Left lobe of liver (tissue), 2 donors: ENCODE results near the gene C9orf152. TPM values are rescaled to one million over a fixed set of nuclear protein-coding genes. Genes with fewer than 3 reads are reported as not detected.
A peak's percentile ranks its signal among the peaks of the same experiment; 100 is the strongest.

Source experiments
- ATAC-seq: fragments of 200-7000 bp; cut with Tn5 transposase; one replicate; pipeline ENCODE4 v1.9.1; 2020; ENCODE audit warnings: mild to moderate bottlenecking, moderate library complexity
- DNase-seq: peaks from one replicate; pipeline ENCODE4 v3.0.0-alpha.2; 2020; ENCODE audit warnings: low spot score
- total RNA-seq: library from RNA; stranded (reverse); gene quantifications from one replicate; pipeline ENCODE4 v1.2.1, GENCODE V29; 2021
- donor health status: DM: no; HTN: no; CAD: no; lungs with moderate emphysema.
- donor health status: DM: no; HTN: yes; CAD: no.

C9orf152 gene
- total RNA-seq, 1 donor from 2014 or later, result 3.0 TPM

DNA sequence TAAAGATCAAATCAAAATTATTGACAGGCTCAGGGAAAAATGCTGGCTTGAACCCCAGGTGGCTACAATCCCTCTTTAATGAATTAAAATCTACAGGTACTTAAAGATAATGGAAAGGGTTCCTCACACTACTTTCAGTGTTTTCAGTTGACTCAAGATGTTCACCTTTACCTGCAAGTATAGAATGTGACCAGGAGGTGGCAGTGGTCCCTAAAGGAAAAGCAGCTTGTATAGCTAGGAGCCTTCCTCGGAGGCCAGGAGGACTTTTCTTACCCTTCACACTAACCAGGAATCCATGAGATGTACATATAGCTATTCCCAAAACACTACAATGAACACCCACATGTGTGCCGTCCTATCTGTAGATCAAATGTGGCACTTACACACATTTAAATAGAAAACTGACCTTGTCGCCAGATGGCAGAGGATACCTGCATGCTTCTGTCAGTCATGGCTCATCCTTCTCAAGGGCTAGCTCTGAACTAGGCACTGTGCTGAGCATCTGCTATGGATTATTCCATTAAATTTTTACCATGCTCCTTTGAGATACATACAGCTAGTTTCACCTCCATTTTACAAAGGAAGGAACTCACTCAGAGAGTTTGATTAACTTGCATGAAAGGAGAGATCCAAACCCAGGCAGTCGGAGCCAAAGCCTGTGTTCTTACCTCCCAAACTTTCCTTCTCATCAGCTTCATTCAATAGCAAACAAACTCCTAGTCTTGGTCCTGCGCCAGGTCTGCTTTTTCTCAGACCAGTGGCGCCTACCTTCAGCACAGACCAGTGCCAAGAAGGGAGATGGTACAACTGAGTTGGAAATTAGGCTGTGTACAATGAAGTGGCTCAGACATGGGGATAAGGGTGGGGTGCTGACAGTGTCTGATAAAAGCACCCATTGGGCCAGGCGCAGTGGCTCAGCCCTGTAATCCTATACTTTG lies 24.5 kb downstream of the C9orf152 start:
- DNase-seq, result peak; percentile 68
- peak; percentile 95 for ATAC-seq

- DNase-seq, result no peak
- no peak for ATAC-seq
Measured at GRCh38 chr9:110180511-110181434, 27.2 kb downstream of the C9orf152 start.

DNA sequence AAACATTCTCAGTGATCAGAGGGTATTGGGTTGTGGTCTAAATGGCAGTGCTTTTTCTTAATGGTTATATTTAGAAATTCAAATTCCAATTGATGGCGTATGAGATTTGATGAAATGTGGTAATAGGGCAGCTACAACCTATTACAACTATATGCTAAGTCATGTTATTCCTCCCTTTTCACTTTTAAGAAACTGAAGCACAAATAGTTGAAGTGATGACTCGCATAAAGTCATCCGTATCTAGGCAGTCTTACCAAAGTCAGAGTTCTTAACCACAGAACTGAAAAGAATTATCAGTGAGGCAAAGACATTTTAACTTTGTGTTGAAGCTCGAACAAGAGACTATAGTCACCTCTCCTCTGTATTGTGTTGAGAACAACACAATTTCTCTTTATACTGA lies 28.2 kb downstream of the C9orf152 start:
- DNase-seq, result no peak
- no peak for ATAC-seq

DNA sequence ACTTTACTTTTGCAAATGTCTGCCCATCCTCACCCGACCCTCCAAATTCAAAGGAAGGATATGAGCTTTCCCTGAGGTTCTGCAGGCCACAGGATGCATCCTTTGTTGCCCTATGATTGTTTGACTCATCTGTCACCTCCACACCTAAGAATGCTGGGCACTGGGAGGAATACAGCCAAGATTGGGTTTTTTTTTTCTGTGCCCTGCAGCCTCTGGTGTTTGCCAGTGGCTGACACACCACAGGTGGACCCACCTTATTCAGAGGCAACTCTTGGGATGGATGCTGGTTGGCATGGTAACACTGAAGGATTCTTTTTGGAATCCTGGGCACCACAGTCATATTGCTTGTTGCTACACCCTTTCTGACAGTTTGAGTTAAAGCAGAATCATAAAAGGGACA lies 29.7 kb downstream of the C9orf152 start:
- no peak for ATAC-seq
- no peak for DNase-seq

DNA sequence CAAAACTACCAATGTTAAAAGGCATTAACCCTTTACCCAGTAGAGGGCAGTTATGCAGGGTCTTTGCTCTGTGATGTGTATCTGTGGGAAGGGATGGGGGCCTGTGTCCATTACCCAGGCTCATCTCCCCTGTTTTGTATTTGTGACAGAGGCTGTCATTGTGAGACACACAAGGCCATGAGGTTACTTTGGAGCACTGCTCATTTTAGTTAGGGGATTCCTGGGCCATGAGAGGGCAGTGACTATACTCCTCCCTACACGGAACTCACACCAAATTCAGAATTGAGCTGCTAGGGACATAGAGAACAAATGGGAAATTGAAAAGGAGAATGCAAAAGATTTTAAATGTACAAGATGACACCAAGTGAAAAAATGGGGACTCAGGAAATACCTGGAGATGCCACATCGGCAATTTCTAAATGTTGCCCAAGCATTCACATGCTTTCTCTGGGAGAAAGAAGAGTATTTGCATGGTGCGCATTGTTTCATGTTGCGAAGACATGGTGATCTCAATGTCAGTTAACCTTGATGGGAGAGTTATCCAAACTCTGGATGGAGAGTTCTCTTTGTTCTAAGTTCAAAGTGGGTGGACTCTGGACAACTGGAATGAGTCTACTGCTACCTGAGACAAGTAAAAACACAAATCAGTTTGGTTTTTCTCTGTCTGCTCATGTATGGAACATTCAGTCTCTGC lies 32.5 kb downstream of the C9orf152 start:
- no peak for DNase-seq

GRCh38 chr9:110173322-110173642 lies 34.7 kb downstream of the C9orf152 start:
- ATAC-seq (no peak), DNase-seq (no peak)

More for the DNA sequence above, 32.5 kb downstream of the C9orf152 start:
- ATAC-seq, result no peak

DNA sequence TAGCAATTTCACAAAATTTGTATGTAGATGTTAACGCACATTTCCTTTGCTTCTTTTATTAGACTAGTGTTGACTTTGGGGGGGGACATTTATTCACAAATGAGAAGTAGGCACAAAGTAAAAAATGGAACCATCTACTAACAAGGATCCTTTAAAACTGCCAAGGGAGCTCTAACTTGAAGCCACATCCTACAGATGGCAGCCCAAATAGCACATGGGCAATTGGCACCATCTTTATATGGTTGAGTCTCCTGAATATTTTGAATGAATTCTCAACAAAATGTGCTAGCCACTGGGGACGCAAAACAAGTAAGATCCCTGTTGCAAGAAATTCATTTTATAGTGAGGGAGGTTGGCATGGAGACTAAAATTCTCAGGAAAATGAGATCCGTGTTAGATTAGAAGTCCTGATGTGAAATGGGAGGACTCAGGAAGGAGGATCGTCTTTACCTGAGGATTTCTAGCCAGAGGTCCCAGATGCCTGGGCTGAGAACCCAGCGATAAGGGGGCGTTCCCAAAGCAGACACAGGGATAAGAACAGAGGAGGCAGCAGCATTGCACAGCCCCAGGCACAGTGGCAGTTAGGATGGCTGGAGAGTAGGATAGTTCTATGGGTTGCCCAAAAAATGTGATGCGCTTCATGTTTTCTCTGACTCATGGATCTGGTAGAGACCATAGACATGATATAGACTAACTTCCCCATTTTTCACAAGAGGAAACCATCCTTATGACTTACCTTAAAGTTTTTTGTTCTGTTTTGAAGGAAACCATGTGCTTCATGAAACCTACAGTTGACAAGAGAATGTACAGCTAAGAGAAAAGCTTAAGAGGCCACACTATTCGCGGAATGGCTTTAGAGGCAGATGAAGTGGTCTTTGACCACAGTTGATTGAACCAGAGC lies 37.4 kb downstream of the C9orf152 start:
- ATAC-seq (no peak), DNase-seq (no peak)

- ATAC-seq (no peak), DNase-seq (no peak)
Measured at GRCh38 chr9:110168486-110168885, 39.5 kb downstream of the C9orf152 start.

GRCh38 chr9:110161940-110162339 lies 46.0 kb downstream of the C9orf152 start:
- no peak for ATAC-seq

GRCh38 chr9:110160685-110161084 lies 47.3 kb downstream of the C9orf152 start:
- DNase-seq, result no peak
- ATAC-seq, result no peak

More at GRCh38 chr9:110161940-110162339, 46.0 kb downstream of the C9orf152 start:
- no peak for DNase-seq

DNA sequence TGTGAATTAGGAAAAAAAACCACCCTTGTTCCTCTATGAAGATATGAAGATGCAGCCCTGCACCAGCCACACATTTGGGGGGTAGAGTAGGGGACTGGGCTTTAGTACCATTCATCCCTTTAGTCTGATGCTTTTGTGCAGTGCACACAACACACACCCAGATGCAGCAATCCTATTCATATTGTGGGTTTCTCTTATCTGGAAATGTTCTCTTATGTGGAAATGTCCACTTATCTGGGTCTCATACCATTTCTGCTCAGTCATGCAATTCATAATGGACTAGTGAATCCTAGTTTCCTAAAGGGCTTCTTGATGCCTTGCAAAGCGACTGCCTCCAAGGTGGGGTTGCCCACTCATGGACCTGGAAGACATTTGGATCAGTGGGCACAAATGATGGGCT lies 47.8 kb downstream of the C9orf152 start:
- DNase-seq, result no peak
- no peak for ATAC-seq

- ATAC-seq, result peak; percentile 55
- DNase-seq, result no peak
Measured at GRCh38 chr9:110157823-110158664, 49.9 kb downstream of the C9orf152 start.

DNA sequence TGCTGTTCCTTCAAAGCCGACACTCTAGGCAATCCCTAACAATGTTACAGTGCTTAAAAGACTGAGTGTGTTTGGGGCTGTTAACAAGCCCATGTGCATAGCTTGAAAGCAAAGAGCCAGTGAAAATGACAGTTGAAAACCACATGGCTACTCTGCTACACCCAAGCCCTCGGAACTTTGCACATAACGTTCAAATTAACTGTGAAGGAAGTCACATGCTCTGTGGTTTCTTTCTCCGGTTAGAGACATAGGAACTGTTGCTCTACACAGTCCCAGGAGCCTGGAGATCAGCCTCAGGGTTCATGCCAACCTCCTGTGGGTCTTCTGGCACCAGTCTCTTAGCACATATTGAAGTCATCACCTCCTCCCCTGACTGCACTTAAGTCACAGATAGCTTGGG lies 51.1 kb downstream of the C9orf152 start:
- no peak for DNase-seq
- ATAC-seq, result peak; percentile 37

DNA sequence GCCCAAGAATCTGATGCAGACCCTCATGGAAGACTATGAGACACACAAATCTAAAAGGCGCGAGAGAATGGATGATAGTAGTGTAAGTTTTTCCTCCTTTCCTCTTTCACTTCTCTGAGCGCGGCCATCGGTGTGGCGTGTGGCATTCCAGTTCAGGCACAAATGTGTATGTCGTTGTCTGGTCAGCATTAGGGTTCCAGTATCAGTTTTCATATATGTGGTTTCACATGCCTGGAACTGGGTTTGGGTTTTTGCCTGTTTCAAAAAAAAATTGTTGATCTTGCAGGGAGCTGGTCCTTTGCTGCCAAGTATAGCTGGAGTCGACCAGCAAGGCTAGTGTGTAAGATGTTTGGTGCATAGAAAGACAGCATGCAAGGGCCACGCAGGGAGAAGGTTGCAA lies 51.5 kb downstream of the C9orf152 start:
- DNase-seq (no peak), ATAC-seq (no peak)

GRCh38 chr9:110155751-110156150 lies 52.2 kb downstream of the C9orf152 start:
- no peak for DNase-seq
- ATAC-seq, result no peak

GRCh38 chr9:110153431-110153830 lies 54.5 kb downstream of the C9orf152 start:
- ATAC-seq, result no peak
- no peak for DNase-seq

DNA sequence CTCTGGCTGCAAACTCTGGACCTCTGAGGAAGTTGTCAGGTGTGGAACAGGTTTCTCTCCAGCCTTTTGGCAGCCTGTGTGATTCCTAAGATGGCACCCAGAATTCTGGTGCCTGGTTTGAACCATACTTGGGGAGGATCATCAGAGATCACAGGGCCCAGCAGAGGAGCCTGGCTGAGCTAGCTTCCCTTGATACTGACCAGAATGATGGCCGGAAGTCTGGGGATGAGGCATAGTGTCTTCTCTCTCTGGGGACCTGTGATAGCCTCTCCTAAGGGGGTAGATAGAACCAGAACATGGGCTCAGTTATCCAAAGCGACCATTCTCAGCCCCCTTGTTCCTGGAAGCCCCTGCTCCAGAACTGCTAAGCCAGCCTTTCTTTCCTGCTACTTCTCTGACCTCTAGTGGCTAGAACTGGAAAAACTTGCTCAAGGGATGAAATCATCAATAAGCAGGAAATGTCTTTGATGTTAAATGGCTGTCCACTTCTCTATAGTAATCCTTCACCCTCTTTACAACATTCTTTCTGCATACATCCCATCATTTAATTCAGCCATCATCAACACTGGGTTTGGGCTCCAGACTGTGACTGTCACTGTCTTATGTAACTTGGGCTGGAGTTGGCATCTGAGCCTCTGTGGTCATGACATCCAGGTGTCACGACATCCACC lies 55.1 kb downstream of the C9orf152 start:
- DNase-seq, result no peak

More for the DNA sequence above, 55.1 kb downstream of the C9orf152 start:
- ATAC-seq, result peak; percentile 54
